Neural cell (in vitro differentiated cells): ENCODE results near the gene LAMB4.

Experiments used
- EP300 ChIP-seq: fragments of 450-650 bp; conservative IDR thresholded peaks from 2 replicates; pipeline ENCODE4 v1.6.1; 2014; ENCODE audit warnings: antibody characterized with exemption, mild to moderate bottlenecking, moderate library complexity; ENCODE audit not compliant: poor library complexity, severe bottlenecking
- EZH2 ChIP-seq: fragments of 200-600, 300-800 bp; shearing (Covaris generic), sonication (generic); IDR thresholded peaks from 2 replicates; pipeline ENCODE4 v1.6.1; 2014; ENCODE audit warnings: antibody characterized with exemption, low read length, borderline replicate concordance, mild to moderate bottlenecking; ENCODE audit not compliant: insufficient read depth, poor library complexity, severe bottlenecking
- MXI1 ChIP-seq: fragments of 450-650 bp; conservative IDR thresholded peaks from 2 replicates; pipeline ENCODE4 v1.6.1; 2014; ENCODE audit warnings: antibody characterized with exemption, mild to moderate bottlenecking; ENCODE audit not compliant: poor library complexity, severe bottlenecking
- POLR2AphosphoS5 ChIP-seq: IDR thresholded peaks from 2 replicates; pipeline ENCODE4 v1.6.1; 2012
- RAD21 ChIP-seq: fragments of 450-650 bp; conservative IDR thresholded peaks from 2 replicates; pipeline ENCODE4 v1.6.1; 2014; ENCODE audit warnings: antibody characterized with exemption, mild to moderate bottlenecking, moderate library complexity
- TF ChIP-seq, protein P1 (sequence below): fragments of 450-650 bp; IDR thresholded peaks from 2 replicates; pipeline ENCODE4 v1.5.1; 2014; ENCODE audit warnings: antibody characterized with exemption, mild to moderate bottlenecking, moderate library complexity; ENCODE audit not compliant: poor library complexity, severe bottlenecking
- TF ChIP-seq, protein P2 (sequence below): IDR thresholded peaks from 2 replicates; pipeline ENCODE4 v1.6.1; 2012; ENCODE audit warnings: borderline replicate concordance

DNA sequence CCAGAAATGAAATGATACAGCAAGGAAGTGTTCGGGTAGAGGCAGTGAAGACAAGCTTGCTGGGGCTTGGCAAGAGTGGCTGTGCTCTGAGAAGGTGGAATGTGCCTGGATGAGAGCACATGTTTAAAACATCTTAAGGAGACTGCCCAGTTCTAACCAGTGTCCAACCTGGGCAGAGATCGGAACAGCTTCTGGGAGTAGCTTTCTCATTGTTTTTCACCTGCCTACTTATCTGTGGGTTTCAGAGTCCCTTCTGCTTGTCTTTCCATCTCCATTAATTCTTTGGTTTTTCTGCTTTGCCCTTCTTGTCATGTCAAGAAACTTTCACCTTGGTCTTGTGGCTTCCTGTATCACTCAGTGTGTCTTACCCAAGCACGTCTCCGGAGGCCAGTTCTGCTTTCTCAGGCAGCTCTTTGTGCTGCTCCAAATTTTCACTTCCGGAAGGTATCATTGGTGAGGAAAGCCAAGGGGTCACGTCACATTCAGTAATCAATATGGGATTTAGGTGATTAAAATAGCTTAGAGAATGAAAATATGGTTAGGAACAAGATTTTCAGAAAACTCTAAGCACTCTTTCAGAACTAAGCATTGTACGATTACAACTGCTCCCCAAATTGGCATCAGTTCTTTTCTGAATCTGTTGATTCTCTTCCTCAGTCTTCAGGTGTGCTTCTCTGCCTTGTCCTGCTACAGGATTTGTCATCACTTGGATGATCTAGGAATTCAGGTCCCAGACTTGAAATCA is 5.5 kb upstream of the LAMB4 start:
- TF ChIP-seq, protein P1, sequence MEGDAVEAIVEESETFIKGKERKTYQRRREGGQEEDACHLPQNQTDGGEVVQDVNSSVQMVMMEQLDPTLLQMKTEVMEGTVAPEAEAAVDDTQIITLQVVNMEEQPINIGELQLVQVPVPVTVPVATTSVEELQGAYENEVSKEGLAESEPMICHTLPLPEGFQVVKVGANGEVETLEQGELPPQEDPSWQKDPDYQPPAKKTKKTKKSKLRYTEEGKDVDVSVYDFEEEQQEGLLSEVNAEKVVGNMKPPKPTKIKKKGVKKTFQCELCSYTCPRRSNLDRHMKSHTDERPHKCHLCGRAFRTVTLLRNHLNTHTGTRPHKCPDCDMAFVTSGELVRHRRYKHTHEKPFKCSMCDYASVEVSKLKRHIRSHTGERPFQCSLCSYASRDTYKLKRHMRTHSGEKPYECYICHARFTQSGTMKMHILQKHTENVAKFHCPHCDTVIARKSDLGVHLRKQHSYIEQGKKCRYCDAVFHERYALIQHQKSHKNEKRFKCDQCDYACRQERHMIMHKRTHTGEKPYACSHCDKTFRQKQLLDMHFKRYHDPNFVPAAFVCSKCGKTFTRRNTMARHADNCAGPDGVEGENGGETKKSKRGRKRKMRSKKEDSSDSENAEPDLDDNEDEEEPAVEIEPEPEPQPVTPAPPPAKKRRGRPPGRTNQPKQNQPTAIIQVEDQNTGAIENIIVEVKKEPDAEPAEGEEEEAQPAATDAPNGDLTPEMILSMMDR: no peak
- TF ChIP-seq RAD21 (no peak), EZH2 (no peak), POLR2AphosphoS5 (no peak), EP300 (no peak), MXI1 (no peak)
- TF ChIP-seq, protein P2, sequence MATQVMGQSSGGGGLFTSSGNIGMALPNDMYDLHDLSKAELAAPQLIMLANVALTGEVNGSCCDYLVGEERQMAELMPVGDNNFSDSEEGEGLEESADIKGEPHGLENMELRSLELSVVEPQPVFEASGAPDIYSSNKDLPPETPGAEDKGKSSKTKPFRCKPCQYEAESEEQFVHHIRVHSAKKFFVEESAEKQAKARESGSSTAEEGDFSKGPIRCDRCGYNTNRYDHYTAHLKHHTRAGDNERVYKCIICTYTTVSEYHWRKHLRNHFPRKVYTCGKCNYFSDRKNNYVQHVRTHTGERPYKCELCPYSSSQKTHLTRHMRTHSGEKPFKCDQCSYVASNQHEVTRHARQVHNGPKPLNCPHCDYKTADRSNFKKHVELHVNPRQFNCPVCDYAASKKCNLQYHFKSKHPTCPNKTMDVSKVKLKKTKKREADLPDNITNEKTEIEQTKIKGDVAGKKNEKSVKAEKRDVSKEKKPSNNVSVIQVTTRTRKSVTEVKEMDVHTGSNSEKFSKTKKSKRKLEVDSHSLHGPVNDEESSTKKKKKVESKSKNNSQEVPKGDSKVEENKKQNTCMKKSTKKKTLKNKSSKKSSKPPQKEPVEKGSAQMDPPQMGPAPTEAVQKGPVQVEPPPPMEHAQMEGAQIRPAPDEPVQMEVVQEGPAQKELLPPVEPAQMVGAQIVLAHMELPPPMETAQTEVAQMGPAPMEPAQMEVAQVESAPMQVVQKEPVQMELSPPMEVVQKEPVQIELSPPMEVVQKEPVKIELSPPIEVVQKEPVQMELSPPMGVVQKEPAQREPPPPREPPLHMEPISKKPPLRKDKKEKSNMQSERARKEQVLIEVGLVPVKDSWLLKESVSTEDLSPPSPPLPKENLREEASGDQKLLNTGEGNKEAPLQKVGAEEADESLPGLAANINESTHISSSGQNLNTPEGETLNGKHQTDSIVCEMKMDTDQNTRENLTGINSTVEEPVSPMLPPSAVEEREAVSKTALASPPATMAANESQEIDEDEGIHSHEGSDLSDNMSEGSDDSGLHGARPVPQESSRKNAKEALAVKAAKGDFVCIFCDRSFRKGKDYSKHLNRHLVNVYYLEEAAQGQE: no peak
